Activated naive CD4-positive, alpha-beta T cell treated with anti-CD3 and anti-CD28 coated beads, Interleukin-2, amount 10 ng/mL, durations not matched to agents 7 days and 5 days (primary cell): ENCODE measurements around the gene KIF15.

Experiments used
- CTCF ChIA-PET: fragments of 350-600 bp; sonication (Branson Sonifier 250); formaldehyde crosslinking; loops from one replicate; lab custom pipeline; 2021; ENCODE audit warnings: antibody characterized with exemption; lab: Charles Lee
- DNase-seq: peaks from one replicate; pipeline ENCODE4 v3.0.0-alpha.2; 2020
- H3K27ac Mint-ChIP-seq: one replicate; pipeline ENCODE4 v1.8.0; 2021; ENCODE audit warnings: mild to moderate bottlenecking, moderate library complexity, mixed read lengths
- H3K27me3 Mint-ChIP-seq: one replicate; pipeline ENCODE4 v1.8.0; 2021; ENCODE audit warnings: mild to moderate bottlenecking, mixed read lengths
- H3K36me3 Mint-ChIP-seq: one replicate; pipeline ENCODE4 v1.8.0; 2021; ENCODE audit warnings: mixed read lengths
- H3K4me1 Mint-ChIP-seq: one replicate; pipeline ENCODE4 v1.8.0; 2021; ENCODE audit warnings: mixed read lengths
- H3K4me3 Mint-ChIP-seq: one replicate; pipeline ENCODE4 v1.8.0; 2021; ENCODE audit warnings: mild to moderate bottlenecking, moderate library complexity, mixed read lengths
- H3K9me3 Mint-ChIP-seq: one replicate; pipeline ENCODE4 v1.8.0; 2021; ENCODE audit warnings: mixed read lengths

Gene KIF15, protein sequence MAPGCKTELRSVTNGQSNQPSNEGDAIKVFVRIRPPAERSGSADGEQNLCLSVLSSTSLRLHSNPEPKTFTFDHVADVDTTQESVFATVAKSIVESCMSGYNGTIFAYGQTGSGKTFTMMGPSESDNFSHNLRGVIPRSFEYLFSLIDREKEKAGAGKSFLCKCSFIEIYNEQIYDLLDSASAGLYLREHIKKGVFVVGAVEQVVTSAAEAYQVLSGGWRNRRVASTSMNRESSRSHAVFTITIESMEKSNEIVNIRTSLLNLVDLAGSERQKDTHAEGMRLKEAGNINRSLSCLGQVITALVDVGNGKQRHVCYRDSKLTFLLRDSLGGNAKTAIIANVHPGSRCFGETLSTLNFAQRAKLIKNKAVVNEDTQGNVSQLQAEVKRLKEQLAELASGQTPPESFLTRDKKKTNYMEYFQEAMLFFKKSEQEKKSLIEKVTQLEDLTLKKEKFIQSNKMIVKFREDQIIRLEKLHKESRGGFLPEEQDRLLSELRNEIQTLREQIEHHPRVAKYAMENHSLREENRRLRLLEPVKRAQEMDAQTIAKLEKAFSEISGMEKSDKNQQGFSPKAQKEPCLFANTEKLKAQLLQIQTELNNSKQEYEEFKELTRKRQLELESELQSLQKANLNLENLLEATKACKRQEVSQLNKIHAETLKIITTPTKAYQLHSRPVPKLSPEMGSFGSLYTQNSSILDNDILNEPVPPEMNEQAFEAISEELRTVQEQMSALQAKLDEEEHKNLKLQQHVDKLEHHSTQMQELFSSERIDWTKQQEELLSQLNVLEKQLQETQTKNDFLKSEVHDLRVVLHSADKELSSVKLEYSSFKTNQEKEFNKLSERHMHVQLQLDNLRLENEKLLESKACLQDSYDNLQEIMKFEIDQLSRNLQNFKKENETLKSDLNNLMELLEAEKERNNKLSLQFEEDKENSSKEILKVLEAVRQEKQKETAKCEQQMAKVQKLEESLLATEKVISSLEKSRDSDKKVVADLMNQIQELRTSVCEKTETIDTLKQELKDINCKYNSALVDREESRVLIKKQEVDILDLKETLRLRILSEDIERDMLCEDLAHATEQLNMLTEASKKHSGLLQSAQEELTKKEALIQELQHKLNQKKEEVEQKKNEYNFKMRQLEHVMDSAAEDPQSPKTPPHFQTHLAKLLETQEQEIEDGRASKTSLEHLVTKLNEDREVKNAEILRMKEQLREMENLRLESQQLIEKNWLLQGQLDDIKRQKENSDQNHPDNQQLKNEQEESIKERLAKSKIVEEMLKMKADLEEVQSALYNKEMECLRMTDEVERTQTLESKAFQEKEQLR (N-terminal part only)

DNA sequence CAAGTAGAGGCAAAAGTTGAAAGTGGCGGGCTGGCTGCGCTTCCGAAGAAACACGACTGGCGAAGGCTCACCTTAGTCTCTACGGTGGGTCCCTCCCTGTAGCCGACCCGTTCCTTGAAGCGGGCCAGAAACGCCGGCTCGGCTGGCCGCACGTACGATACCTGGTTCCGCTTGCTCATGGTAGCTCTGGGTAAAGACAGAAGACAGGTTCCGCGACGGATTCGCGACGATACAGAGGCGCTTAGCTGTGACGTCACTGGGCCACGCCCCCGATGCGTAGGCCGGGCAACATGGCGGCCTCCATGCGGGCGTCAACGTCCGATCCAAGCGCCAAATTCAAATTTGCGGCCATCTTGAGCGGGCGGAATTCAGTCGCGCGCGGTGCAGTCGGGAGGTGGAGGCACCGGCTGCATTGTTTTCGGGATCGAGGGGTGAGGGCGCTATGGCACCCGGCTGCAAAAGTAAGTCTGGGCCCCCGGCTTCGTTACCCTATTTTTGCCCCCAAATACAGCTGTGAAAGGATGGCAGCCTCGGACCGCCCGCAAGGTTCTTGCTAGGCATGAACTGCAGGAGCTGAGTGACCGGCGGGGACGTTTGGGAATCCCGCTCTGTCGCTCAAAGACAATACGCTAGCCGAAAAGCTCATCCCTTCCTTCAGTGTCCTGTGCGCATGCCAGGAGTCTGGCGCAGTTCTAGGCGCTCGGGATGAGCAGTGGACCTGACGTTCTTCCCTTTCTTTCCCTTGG lies at the start of gene KIF15, which contains the start of gene KIAA1143:
KIF15 (plus strand) TSS at position 371 of the 746 bp plus-strand sequence; CDS start at position 443, 72 bp downstream.
KIAA1143 (minus strand) TSS at position 196 of the 746 bp plus-strand sequence; CDS start at position 179, 17 bp downstream.
- Mint-ChIP-seq H3K36me3 (peaks cover 71% of the 10 kb centered on the region), H3K27me3 (no peaks in the 10 kb centered on the region), H3K4me1 (peaks cover 40% of the 10 kb centered on the region), H3K4me3 (peak within 1 kb of the TSS; percentile 85), H3K9me3 (peaks cover 43% of the 10 kb centered on the region), H3K27ac (peak within 1 kb of the TSS; percentile 88)
- peak; percentile 97 for DNase-seq
- CTCF ChIA-PET, result interaction anchor here (1.2 kb wide), 1 partner anchor 152 kb away, joined by 4 read pairs; no protein-coding TSS in a partner anchor

DNA sequence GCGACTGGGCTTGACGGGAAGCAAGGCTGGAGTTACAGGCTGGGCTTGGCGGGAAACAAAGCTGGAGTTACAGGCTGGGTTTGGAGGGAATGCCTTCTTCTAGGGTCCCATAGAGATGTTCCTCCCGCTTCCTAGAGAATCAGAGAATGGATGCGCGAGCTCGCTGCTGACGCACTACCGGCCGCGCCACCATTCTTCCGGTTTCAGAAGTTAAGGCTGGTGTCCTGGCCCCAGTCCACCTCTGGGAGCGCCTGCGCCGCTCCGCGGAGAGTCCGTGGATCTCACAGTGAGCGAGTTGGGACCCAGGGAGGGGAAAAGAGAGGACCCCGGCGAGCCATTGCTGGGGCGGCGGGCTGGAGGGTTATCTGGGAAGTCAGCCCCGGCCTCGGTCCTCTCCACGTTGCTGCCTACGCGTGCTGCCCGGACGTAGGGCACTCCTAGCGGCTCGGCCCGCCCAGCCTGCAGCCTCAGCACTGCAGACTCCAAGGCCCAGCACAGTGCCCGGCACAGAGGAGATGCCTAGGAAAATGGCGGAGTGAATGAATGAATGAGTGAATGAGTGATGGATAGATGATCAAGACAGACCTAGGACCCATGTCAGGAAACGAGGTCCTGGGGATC lies 49.0 kb upstream of the KIF15 start, which contains the start of gene ZNF502:
ZNF502 (plus strand) TSS at position 206 of the 621 bp plus-strand sequence. CDS start 7,602 bp downstream, outside the sequence.
- peaks cover 50% of the 10 kb centered on the region for H3K9me3 Mint-ChIP-seq

DNA sequence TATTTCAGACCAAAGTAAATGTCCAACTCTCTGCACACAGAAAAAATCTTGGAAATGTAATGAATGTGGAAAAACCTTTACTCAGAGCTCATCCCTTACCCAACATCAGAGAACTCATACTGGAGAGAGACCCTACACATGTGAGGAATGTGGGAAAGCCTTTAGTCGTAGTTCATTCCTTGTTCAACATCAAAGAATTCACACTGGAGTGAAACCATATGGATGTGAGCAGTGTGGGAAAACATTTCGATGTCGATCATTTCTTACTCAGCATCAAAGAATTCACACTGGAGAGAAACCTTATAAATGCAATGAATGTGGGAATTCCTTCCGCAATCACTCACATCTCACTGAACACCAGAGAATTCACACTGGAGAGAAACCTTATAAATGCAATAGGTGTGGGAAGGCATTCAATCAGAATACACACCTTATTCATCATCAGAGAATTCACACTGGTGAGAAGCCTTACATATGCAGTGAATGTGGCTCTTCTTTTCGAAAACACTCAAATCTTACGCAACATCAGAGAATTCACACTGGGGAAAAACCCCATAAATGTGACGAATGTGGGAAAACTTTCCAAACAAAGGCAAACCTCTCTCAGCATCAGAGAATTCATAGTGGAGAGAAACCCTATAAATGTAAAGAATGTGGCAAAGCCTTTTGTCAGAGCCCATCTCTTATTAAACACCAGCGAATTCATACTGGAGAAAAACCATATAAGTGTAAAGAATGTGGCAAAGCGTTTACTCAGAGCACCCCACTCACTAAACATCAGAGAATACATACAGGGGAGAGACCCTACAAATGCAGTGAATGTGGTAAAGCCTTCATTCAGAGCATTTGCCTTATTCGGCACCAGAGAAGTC lies 40.1 kb upstream of the KIF15 start:
- Mint-ChIP-seq H3K27ac (no peak overlapping the region), H3K9me3 (peaks cover 82% of the 10 kb centered on the region), H3K4me1 (no peaks in the 10 kb centered on the region), H3K27me3 (no peaks in the 10 kb centered on the region), H3K4me3 (no peak overlapping the region), H3K36me3 (peaks cover 36% of the 10 kb centered on the region)
- DNase-seq, result no peak
- CTCF ChIA-PET, result interaction anchor here (0.6 kb wide), 1 partner anchor 13 kb away, joined by 3 read pairs; no protein-coding TSS in a partner anchor

More for the DNA sequence above, 49.0 kb upstream of the KIF15 start, which contains the start of gene ZNF502:
- H3K27ac Mint-ChIP-seq, result peak within 1 kb of the TSS; percentile 53
- peak; percentile 65 for DNase-seq
- peaks cover 19% of the 10 kb centered on the region for H3K36me3 Mint-ChIP-seq
- peaks cover 10% of the 10 kb centered on the region for H3K4me1 Mint-ChIP-seq
- CTCF ChIA-PET, result no interaction called here
- peak within 1 kb of the TSS; percentile 79 for H3K4me3 Mint-ChIP-seq
- H3K27me3 Mint-ChIP-seq, result peaks cover 7% of the 10 kb centered on the region

DNA sequence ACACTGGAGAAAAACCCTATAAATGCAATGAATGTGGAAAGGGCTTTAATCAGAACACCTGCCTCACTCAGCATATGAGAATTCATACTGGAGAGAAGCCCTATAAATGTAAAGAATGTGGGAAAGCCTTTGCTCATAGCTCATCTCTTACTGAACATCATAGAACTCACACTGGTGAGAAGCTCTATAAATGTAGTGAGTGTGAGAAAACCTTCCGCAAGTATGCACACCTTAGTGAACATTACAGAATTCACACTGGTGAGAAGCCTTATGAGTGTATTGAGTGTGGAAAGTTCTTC lies 39.5 kb upstream of the KIF15 start:
- peaks cover 79% of the 10 kb centered on the region for H3K9me3 Mint-ChIP-seq
- peaks cover 34% of the 10 kb centered on the region for H3K36me3 Mint-ChIP-seq

DNA sequence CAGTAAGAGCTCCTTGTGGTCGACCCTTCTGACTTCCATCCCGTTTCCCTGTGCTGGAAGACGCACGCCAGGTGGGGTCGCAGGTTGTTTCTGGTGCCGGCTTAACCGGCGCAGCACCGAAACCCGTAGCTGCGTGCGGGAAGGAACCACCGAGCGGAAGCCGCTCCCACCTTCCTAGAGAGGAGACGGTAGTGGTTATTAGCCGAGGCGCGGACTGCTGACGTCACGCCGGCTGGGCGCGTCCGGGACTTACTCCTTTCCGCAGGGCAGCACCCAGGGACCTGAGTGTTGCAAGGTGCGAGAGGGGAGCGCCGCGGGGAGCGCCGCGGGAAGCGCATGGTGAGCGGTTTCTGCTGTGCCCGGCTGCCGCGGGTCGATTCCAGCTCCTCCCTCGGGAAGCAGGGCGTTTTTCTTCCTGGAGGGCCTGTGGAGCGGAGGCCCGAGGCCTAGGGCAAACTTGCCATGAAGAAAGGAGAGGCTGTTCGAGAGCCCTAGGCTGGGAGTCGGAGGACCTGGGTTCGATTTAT lies 32.1 kb upstream of the KIF15 start, which contains the start of gene ZNF501:
ZNF501 (plus strand) TSS at position 252 of the 527 bp plus-strand sequence. CDS start 4,787 bp downstream, outside the sequence.
- CTCF ChIA-PET, result interaction anchor here (0.9 kb wide), 2 partner anchors 9 to 185 kb away, joined by 3 to 4 read pairs; no protein-coding TSS in a partner anchor
- peaks cover 14% of the 10 kb centered on the region for H3K4me1 Mint-ChIP-seq
- H3K9me3 Mint-ChIP-seq, result peaks cover 80% of the 10 kb centered on the region
- H3K36me3 Mint-ChIP-seq, result peaks cover 41% of the 10 kb centered on the region
- peak within 1 kb of the TSS; percentile 89 for H3K27ac Mint-ChIP-seq
- peak within 1 kb of the TSS; percentile 88 for H3K4me3 Mint-ChIP-seq
- no peaks in the 10 kb centered on the region for H3K27me3 Mint-ChIP-seq
- peak; percentile 92 for DNase-seq

More for the DNA sequence above, 39.5 kb upstream of the KIF15 start:
- Mint-ChIP-seq H3K4me1 (no peaks in the 10 kb centered on the region), H3K27ac (no peak overlapping the region), H3K27me3 (no peaks in the 10 kb centered on the region), H3K4me3 (no peak overlapping the region)
- no peak for DNase-seq
- CTCF ChIA-PET, result no interaction called here

DNA sequence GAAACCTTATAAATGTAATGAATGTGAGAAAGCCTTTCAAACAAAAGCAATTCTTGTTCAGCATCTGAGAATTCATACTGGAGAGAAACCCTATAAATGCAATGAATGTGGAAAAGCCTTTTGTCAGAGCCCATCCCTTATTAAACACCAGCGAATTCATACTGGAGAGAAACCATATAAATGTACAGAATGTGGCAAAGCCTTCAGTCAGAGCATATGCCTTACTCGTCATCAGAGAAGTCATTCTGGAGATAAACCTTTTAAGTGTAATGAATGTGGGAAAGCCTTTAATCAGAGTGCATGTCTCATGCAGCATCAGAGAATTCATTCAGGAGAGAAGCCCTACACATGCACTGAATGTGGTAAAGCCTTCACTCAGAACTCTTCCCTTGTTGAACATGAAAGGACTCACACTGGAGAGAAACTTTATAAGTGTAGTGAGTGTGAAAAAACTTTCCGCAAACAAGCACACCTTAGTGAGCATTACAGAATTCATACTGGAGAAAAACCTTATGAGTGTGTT lies 26.9 kb upstream of the KIF15 start:
- Mint-ChIP-seq H3K27ac (no peak overlapping the region), H3K4me3 (no peak overlapping the region), H3K36me3 (peaks cover 35% of the 10 kb centered on the region), H3K4me1 (peaks cover 6% of the 10 kb centered on the region), H3K27me3 (no peaks in the 10 kb centered on the region), H3K9me3 (peaks cover 80% of the 10 kb centered on the region)
- CTCF ChIA-PET, result no interaction called here
- no peak for DNase-seq

DNA sequence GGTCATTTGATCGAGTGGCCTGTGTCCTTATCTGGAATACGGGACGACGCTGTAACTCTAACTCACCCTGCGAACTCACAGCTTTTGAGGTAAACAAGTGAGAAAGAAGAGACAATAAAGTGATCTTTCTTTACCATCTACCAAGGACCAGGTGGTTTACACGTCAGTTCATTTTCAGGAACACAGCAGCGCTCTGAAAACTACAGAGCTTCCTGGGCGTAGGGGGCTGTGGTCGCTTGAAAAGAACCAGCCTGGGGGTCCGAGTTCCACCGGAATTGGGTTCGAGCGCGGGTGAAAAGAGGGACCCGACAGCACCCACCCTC lies 532 bp upstream of the KIF15 start:
- Mint-ChIP-seq H3K4me3 (peak overlapping the region; percentile 85), H3K27ac (peak overlapping the region; percentile 88), H3K36me3 (peaks cover 71% of the 10 kb centered on the region), H3K9me3 (peaks cover 41% of the 10 kb centered on the region), H3K27me3 (no peaks in the 10 kb centered on the region), H3K4me1 (peaks cover 40% of the 10 kb centered on the region)
- CTCF ChIA-PET, result no interaction called here
- DNase-seq, result no peak

DNA sequence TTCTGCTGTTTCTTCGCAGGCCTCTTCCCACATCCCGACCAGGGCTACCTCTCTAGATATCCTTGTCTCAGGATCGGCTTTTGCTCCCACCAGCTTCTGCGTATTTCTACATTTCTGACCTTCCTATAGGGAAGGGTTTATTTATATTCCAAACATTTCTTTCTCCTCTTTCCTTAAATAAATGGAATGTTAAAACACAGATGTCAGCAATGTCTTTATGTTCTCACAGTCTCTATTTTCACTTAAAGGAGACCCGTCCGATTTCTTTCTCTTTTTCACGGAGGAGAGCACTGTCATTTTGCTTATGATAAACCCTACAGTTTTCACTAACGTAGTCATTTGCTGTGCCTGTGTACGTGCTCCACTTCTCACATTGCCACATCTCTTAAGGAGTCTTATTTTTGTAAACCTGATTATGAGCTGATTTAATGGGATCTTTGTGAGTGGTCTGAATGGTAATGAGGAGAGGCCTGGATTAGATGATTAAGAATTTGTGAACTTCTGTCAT lies 630 bp downstream of the KIF15 start:
- H3K4me3 Mint-ChIP-seq, result peak overlapping the region; percentile 85
- no peaks in the 10 kb centered on the region for H3K27me3 Mint-ChIP-seq
- CTCF ChIA-PET, result interaction anchor here (1.2 kb wide), 1 partner anchor 152 kb away, joined by 4 read pairs; no protein-coding TSS in a partner anchor
- peak overlapping the region; percentile 88 for H3K27ac Mint-ChIP-seq
- DNase-seq, result no peak
- peaks cover 43% of the 10 kb centered on the region for H3K9me3 Mint-ChIP-seq
- peaks cover 40% of the 10 kb centered on the region for H3K4me1 Mint-ChIP-seq
- H3K36me3 Mint-ChIP-seq, result peaks cover 73% of the 10 kb centered on the region

DNA sequence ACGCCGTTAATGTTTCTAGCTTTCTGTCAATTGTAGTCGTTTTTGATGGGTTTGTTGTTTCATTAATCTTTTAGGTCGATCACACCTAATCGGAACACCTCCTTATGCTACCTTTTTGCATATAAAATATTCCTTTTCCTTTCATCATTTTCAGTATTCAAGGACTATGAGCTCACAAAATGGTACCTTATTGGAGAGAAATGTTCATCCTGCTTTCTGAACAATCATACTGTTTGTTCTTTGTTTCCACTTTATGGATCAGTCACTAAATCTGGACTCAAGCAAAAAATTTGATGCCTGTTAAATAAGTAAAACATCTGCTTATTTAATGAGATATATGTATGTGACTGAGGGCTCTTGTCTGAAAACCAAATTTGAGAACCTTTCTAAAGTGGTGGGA lies 1.1 kb downstream of the KIF15 start:
- CTCF ChIA-PET, result interaction anchor here (1.2 kb wide), 1 partner anchor 151 kb away, joined by 4 read pairs; no protein-coding TSS in a partner anchor
- Mint-ChIP-seq H3K36me3 (peaks cover 73% of the 10 kb centered on the region), H3K27me3 (no peaks in the 10 kb centered on the region), H3K9me3 (peaks cover 40% of the 10 kb centered on the region), H3K4me1 (peaks cover 40% of the 10 kb centered on the region), H3K4me3 (peak overlapping the region; percentile 85), H3K27ac (peak overlapping the region; percentile 88)
- DNase-seq, result no peak

DNA sequence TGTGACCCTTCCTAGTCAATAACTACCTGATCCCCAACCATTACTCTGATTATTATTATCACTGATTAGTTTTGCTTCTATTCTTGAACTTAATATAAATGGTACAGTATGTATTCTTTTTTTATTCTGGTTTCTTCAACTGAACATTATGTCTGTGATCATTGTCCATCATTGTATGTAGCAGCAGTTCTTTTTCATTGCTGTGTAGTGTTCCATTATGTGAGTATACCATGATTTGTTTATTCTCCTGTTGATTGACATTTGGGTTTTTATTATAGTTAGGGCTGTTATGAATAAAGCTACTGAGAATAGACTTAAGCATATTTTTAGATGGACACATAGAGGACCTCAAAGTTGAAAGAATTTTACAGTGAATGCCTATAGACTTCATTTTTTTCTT lies 2.7 kb downstream of the KIF15 start:
- H3K36me3 Mint-ChIP-seq, result peaks cover 74% of the 10 kb centered on the region
- no peak overlapping the region for H3K27ac Mint-ChIP-seq
- H3K4me1 Mint-ChIP-seq, result peaks cover 40% of the 10 kb centered on the region
- CTCF ChIA-PET, result no interaction called here
- H3K27me3 Mint-ChIP-seq, result no peaks in the 10 kb centered on the region
- DNase-seq, result no peak
- peaks cover 39% of the 10 kb centered on the region for H3K9me3 Mint-ChIP-seq
- H3K4me3 Mint-ChIP-seq, result no peak overlapping the region

DNA sequence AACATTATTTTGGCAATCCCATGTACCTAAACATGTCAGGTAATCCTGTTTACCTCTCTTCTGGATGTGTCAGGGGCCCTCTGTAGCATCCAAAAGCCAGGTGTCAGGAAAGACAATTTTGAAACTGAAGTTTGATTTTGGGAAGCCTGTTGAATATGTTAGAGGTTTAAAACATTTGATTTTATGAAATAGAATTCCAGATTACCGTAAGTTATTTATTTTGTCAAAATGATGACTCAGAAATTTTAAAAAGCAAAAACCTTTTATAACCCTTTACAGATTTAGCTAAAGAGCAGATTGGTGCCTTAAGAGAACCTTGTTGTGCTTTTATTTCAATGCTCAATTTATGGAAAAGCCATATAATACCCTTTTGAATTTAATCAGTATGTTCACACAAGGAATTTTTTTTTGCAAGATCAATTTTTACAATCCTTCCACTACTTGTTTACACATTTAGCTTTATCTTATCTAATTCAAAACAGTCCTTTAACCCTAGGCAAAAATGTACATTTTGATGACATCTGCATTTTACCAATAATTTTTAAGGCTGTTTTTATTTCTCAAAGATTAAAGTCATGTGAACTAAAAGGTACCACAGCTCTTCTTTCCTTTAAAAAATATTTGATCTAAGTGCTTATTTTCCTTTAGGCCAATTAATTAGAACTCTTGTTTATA lies 10.0 kb downstream of the KIF15 start:
- DNase-seq, result no peak
- H3K4me3 Mint-ChIP-seq, result no peak overlapping the region
- H3K9me3 Mint-ChIP-seq, result peaks cover 52% of the 10 kb centered on the region
- H3K36me3 Mint-ChIP-seq, result peaks cover 84% of the 10 kb centered on the region
- H3K27ac Mint-ChIP-seq, result no peak overlapping the region
- CTCF ChIA-PET, result no interaction called here
- H3K4me1 Mint-ChIP-seq, result no peaks in the 10 kb centered on the region
- H3K27me3 Mint-ChIP-seq, result no peaks in the 10 kb centered on the region
